ENCODE data around the gene ADAMTS17. TPM values are rescaled to one million over a fixed set of nuclear protein-coding genes. Genes with fewer than 3 reads are reported as not detected.

Gene ADAMTS17
- total RNA-seq, 6 experiments from 2014 or later: 14.6 to 34.7 (median 24.2) TPM

DNA sequence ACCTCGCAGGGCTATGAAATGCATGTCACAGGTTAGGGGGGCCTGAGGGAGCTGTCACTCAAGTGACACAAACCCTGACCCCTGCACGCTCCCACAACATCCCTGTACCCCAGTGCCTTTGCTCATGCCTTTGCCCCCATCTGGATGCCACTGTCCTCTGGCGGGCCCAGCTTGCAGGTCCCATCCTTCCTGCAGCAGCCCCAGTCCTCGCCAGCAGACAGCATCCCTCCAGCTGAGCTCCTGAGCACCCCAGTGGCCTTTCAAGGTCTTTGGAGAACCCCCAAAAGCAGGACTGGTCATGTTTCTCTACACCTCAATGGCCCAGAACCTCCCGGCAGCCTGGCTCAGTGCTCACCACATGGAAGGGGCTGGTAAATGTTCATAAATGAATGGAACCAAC, 170.4 kb downstream of the ADAMTS17 start:
- no peak for DNase-seq
- intact Hi-C loops (cut with DNase I): no loop called here
- no CpG with 5 or more reads among the region's 5 CpGs for WGBS (ENCODE audit: insufficient coverage, low coverage, low lambda C conversion rate, missing lambda C conversion rate)
- Histone ChIP-seq H3K27ac (no peak overlapping the region), H3K36me3 (no peaks in the 10 kb centered on the region), H3K4me1 (peaks cover 0 to 18% (median 0%) of the 10 kb centered on the region in 4 donors), H3K27me3 (no peaks in the 10 kb centered on the region), H3K4me3 (no peak overlapping the region), H3K9me3 (peaks cover 0 to 12% (median 6%) of the 10 kb centered on the region in 4 donors)
- TF ChIP-seq, protein P1, sequence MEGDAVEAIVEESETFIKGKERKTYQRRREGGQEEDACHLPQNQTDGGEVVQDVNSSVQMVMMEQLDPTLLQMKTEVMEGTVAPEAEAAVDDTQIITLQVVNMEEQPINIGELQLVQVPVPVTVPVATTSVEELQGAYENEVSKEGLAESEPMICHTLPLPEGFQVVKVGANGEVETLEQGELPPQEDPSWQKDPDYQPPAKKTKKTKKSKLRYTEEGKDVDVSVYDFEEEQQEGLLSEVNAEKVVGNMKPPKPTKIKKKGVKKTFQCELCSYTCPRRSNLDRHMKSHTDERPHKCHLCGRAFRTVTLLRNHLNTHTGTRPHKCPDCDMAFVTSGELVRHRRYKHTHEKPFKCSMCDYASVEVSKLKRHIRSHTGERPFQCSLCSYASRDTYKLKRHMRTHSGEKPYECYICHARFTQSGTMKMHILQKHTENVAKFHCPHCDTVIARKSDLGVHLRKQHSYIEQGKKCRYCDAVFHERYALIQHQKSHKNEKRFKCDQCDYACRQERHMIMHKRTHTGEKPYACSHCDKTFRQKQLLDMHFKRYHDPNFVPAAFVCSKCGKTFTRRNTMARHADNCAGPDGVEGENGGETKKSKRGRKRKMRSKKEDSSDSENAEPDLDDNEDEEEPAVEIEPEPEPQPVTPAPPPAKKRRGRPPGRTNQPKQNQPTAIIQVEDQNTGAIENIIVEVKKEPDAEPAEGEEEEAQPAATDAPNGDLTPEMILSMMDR (IDR thresholded peaks at IDR 0.05): no peak
- TF ChIP-seq POLR2A (IDR thresholded peaks at IDR 0.05): no peak
- ATAC-seq: no peak

GRCh38 chr15:100170291-100171210, 171.2 kb downstream of the ADAMTS17 start:
- intact Hi-C loops (cut with DNase I): no loop called here
- Histone ChIP-seq H3K27ac (no peak overlapping the region), H3K4me3 (no peak overlapping the region), H3K36me3 (no peaks in the 10 kb centered on the region), H3K27me3 (no peaks in the 10 kb centered on the region), H3K9me3 (peaks cover 0 to 12% (median 6%) of the 10 kb centered on the region in 4 donors), H3K4me1 (peaks cover 0 to 21% (median 0%) of the 10 kb centered on the region in 4 donors)
- TF ChIP-seq, protein P1 (IDR thresholded peaks at IDR 0.05): no peak
- no peak for TF ChIP-seq POLR2A (IDR thresholded peaks at IDR 0.05)
- WGBS (ENCODE audit: insufficient coverage, low coverage, low lambda C conversion rate, missing lambda C conversion rate): 68% methylated on average over 4 of the region's 8 CpGs
- DNase-seq (no peak), ATAC-seq (no peak)

GRCh38 chr15:100169615-100170290, 172.0 kb downstream of the ADAMTS17 start:
- Histone ChIP-seq H3K36me3 (no peaks in the 10 kb centered on the region), H3K9me3 (peaks cover 0 to 12% (median 6%) of the 10 kb centered on the region in 4 donors), H3K4me1 (peaks cover 0 to 21% (median 0%) of the 10 kb centered on the region in 4 donors), H3K27ac (no peak overlapping the region), H3K27me3 (no peaks in the 10 kb centered on the region), H3K4me3 (no peak overlapping the region)
- intact Hi-C loops (cut with DNase I): no loop called here
- no peak for DNase-seq
- 87% methylated on average over 18 of the region's 20 CpGs for WGBS (ENCODE audit: insufficient coverage, low coverage, low lambda C conversion rate, missing lambda C conversion rate)
- no peak for ATAC-seq
- TF ChIP-seq, protein P1 (IDR thresholded peaks at IDR 0.05): no peak
- no peak for TF ChIP-seq POLR2A (IDR thresholded peaks at IDR 0.05)

DNA sequence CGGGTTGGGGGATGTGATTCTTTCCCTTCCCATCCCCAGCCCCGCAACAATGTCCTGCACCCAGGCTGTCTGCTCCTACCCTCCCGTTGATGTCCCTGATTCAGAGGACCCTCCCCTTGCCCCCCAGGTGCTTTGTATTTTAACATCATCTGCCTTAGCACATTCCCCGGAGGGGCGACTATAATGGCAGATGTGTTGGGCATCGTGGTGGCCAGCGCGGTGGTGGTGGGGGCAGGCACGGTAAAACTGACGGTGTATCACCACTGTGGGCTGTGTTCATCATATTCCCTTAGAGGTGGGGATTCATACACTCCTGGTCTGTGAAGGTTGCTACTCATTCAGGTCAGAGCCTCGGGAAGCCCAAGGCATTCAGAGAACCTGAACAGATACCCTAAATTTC, 173.0 kb downstream of the ADAMTS17 start:
- no peaks in the 10 kb centered on the region for H3K36me3 ChIP-seq
- no peak overlapping the region for H3K4me3 ChIP-seq
- H3K9me3 ChIP-seq: peaks cover 0 to 12% (median 6%) of the 10 kb centered on the region in 4 donors
- no peaks in the 10 kb centered on the region for H3K27me3 ChIP-seq
- no peak for TF ChIP-seq POLR2A (IDR thresholded peaks at IDR 0.05)
- TF ChIP-seq, protein P1 (IDR thresholded peaks at IDR 0.05): no peak
- peak overlapping the region in 1 of 3 donors; percentile 83 for H3K27ac ChIP-seq
- intact Hi-C loops (cut with DNase I): no loop called here
- ATAC-seq (no peak), DNase-seq (no peak)
- WGBS (ENCODE audit: insufficient coverage, low coverage, low lambda C conversion rate, missing lambda C conversion rate): 71% methylated on average over 2 of the region's 11 CpGs
- peaks cover 0 to 21% (median 0%) of the 10 kb centered on the region in 4 donors for H3K4me1 ChIP-seq

Measured in right lobe of liver (tissue), 6 donors.